ENCODE data around the gene ZBTB40. TPM values are rescaled to one million over a fixed set of nuclear protein-coding genes. Genes with fewer than 3 reads are reported as not detected.

ZBTB40 gene
- total RNA-seq, 1 experiment from 2014 or later = 16.3 TPM

GRCh38 chr1:22517956-22518355 lies 66.3 kb downstream of the ZBTB40 start:
- peaks cover 18 to 83% (median 36%) of the 10 kb centered on the region in 3 experiments; a peak in 6 of 7 replicates for H3K36me3 Mint-ChIP-seq (ENCODE audit: insufficient read depth in 1 of 3, low read depth in 3 of 3)

More at GRCh38 chr1:22517956-22518355, 66.3 kb downstream of the ZBTB40 start:
- Histone ChIP-seq H2BK5ac (ENCODE audit: insufficient read length, low read length) (no peak overlapping the region), H3K79me2 (ENCODE audit: insufficient read depth, low read length) (no peaks in the 10 kb centered on the region), H4K91ac (ENCODE audit: insufficient read length, low read depth, low read length) (no peak overlapping the region), H2BK20ac (ENCODE audit: low read depth, low read length, poor library complexity, severe bottlenecking) (no peak overlapping the region), H3K9me3 (ENCODE audit: control insufficient read depth, low read depth, low read length) (no peaks in the 10 kb centered on the region), H3K27me3 (ENCODE audit: insufficient read depth, low read length) (no peaks in the 10 kb centered on the region), H3K14ac (ENCODE audit: insufficient read depth, low read length) (no peak overlapping the region), H4K20me1 (ENCODE audit: control insufficient read depth, insufficient read depth, insufficient read length) (no peaks in the 10 kb centered on the region), H3K56ac (ENCODE audit: insufficient read length, low read depth, low read length) (no peak overlapping the region), H2BK120ac (ENCODE audit: low read depth, low read length, poor library complexity, severe bottlenecking) (no peak overlapping the region), H3K27ac (ENCODE audit: insufficient read length, low read depth, low read length) (no peak overlapping the region), H2BK12ac (ENCODE audit: insufficient read length, low read depth, low read length) (no peak overlapping the region), H3K23ac (ENCODE audit: insufficient read length, low read depth, low read length) (no peak overlapping the region), H3K79me1 (ENCODE audit: insufficient read depth, low read depth, low read length, poor library complexity, severe bottlenecking) (no peaks in the 10 kb centered on the region), H3K23me2 (ENCODE audit: insufficient read length, low read depth, low read length, poor library complexity, severe bottlenecking) (no peaks in the 10 kb centered on the region), H4K5ac (ENCODE audit: insufficient read length, low read depth, low read length) (no peak overlapping the region), H3K4ac (ENCODE audit: low read depth, low read length) (no peak overlapping the region), H2BK15ac (ENCODE audit: low read depth, low read length) (no peak overlapping the region), H2AK5ac (ENCODE audit: insufficient read length, low read length) (no peak overlapping the region), H3K18ac (ENCODE audit: insufficient read length, low read depth, low read length) (no peak overlapping the region), H2AFZ (ENCODE audit: low read length) (no peak overlapping the region), H3K4me2 (ENCODE audit: insufficient read depth, insufficient read length, low read length) (no peak overlapping the region), H3K9ac (ENCODE audit: extremely low read depth, insufficient read length, low read length) (no peak overlapping the region), H3K4me1 (ENCODE audit: insufficient read depth, low read length) (no peaks in the 10 kb centered on the region), H3T11ph (ENCODE audit: low read length) (no peak overlapping the region), H4K8ac (replicated peaks; ENCODE audit: insufficient read length, low read depth, low read length) (no peak overlapping the region)
- Mint-ChIP-seq H3K4me1 (no peaks in the 10 kb centered on the region), H3K27ac (no peak overlapping the region), H3K27me3 (ENCODE audit: low read depth) (no peaks in the 10 kb centered on the region), H3K9me3 (no peaks in the 10 kb centered on the region), H3K4me3 (no peak overlapping the region)
- no peak for DNase-seq
- no peak for TF ChIP-seq CTCF (conservative IDR thresholded peaks at IDR 0.05)
- no CpG with 5 or more reads among the region's 7 CpGs for WGBS (ENCODE audit: extremely low coverage, insufficient read length, low lambda C conversion rate)
